HG03439 (cell line): ENCODE measurements around the gene STX1B.

ENCODE experiments used
- ATAC-seq: cut with Tn5 transposase; IDR thresholded peaks from one replicate; pipeline ENCODE4 v1.9.1; 2021; ENCODE audit warnings: mild to moderate bottlenecking, moderate library complexity; ENCODE audit not compliant: unreplicated experiment

The STX1B gene

GRCh38 chr16:30980023-30980371 lies 30.4 kb downstream of the STX1B start:
- no peak for ATAC-seq

DNA sequence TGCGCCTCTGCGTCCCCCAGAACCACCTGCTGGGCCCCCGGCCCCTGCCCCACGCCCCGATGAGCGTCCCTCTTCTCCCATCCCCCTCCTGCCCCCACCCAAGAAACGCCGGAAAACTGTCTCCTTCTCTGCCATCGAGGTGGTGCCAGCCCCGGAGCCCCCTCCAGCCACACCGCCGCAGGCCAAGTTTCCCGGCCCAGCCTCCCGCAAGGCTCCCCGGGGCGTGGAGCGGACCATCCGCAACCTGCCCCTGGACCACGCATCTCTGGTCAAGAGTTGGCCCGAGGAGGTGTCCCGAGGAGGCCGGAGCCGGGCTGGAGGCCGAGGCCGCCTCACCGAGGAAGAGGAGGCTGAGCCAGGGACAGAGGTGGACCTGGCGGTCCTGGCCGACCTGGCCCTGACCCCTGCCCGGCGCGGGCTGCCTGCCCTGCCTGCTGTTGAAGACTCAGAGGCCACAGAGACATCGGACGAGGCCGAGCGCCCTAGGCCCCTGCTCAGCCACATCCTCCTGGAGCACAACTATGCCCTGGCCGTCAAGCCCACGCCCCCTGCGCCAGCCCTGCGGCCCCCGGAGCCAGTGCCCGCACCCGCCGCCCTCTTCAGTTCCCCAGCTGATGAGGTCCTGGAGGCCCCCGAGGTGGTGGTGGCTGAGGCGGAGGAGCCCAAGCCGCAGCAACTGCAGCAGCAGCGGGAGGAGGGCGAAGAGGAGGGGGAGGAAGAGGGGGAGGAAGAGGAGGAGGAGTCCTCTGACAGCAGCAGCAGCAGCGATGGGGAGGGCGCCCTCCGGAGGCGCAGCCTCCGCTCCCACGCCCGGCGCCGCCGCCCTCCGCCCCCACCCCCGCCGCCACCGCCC lies 31.0 kb downstream of the STX1B start:
- no peak for ATAC-seq

DNA sequence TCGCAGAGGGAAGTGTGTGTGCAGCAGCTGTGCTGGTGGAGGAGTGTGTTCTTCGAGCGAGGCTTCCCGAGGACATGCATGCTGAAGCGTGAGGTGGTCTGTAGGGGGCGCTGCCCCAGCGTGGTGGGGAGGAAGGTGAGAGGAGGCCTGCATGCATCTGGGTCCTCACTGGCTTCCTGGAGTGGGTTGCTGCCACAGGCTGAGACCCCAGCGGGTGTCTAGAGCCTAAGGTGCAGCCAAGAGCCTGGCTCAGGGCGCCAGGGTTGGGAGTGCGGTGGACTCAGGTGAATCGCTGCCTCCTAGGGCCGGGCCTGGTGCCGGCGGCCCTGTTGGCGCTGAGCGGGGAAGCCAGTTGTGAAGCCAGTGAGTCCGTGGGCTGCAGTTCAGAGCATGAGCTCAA lies 32.9 kb downstream of the STX1B start:
- ATAC-seq, result no peak

- no peak for ATAC-seq
Measured at GRCh38 chr16:30976486-30976885, 34.0 kb downstream of the STX1B start.

GRCh38 chr16:30974348-30974747 lies 36.1 kb downstream of the STX1B start:
- ATAC-seq, result no peak

DNA sequence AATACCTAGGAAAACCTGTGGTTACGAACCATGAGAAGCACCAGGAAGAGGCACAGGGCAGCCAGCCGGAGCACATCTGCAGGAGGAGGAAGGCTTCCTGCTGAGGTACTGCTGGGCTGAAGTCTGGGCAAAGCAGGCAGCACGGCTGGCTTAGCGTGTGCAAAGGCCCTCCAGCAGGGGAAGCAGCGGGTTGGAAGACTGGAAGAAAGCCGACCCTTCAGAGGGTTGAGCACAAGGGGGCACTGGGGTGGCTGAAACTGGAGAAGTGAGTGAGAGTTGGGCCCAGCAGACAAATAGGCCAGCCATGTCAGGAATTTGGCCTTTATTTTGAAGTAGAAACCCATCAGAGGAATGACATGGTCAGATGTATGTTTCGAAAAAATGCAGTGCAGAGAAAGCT lies 37.6 kb downstream of the STX1B start:
- ATAC-seq, result no peak

DNA sequence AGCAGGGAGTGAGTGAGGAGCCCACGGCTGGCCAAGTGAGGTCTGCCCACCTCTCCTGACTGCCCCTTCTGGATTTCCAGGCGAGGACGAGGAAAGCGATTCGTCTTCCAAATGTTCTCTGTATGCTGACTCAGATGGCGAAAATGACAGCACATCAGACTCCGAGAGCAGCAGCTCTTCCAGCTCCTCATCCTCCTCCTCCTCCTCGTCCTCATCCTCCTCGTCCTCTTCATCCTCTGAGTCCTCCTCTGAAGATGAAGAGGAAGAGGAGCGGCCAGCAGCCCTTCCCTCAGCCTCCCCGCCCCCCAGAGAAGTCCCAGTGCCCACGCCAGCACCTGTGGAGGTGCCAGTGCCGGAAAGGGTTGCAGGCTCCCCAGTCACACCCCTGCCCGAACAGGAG lies 39.1 kb downstream of the STX1B start:
- no peak for ATAC-seq

DNA sequence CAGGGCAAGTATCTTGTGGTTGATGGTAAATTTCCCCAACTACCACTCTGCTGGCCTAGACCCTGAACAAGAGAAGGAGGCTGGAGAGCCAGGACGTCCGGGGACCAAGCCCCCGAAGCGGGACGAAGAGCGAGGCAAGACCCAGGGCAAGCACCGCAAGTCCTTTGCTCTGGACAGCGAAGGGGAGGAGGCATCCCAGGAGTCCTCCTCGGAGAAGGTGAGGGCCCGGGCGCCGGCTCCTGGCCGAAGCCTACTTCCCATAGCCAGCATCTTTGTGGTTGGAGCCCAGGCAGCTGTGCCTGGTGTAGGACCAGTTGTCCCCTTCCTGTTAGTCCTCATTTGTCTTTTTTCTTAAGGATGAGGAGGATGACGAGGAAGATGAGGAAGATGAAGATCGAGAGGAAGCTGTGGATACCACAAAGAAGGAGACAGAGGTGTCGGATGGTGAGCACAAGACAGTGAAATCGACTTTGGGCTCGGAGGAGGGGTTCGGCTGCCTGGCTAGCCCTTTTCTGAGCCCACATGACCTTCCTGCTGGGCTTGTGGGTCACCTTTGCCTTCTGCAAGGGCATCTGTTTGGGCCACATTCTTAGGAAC lies 41.1 kb downstream of the STX1B start:
- ATAC-seq, result no peak

DNA sequence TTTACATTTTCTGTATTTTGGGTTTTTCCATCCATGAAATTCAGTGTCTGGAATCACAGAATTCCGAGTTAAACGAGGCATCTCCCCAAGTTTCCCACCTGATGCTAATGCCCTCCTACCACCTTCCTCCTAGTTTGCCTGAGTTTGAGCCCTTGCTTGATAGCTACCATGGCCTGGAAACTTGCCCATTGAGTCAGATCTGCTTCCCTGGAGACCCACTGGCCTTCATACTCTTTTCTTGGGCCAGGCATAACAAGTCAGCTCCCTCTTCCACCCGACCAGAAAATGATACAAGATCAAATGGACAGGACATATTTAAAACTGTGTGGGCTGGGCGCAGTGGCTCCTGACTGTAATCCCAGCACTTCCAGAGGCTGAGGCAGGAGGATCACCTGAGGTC lies 42.6 kb downstream of the STX1B start:
- no peak for ATAC-seq

- ATAC-seq, result no peak
Measured at GRCh38 chr16:30966033-30966619, 44.3 kb downstream of the STX1B start.

DNA sequence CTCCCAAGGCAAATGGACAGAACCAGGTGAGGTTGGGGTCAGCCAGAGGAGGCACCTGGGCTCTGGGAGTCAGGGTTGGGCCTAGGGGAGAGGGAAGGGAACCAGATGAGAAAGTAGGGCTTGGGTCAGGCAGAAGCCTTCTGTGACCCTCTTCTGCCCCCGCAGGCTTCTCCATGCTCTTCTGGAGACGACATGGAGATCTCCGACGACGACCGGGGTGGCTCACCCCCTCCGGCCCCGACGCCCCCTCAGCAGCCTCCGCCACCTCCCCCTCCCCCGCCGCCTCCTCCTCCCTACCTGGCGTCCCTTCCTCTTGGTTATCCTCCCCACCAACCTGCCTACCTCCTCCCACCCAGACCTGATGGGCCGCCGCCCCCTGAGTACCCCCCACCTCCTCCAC lies 45.0 kb downstream of the STX1B start:
- ATAC-seq, result no peak

DNA sequence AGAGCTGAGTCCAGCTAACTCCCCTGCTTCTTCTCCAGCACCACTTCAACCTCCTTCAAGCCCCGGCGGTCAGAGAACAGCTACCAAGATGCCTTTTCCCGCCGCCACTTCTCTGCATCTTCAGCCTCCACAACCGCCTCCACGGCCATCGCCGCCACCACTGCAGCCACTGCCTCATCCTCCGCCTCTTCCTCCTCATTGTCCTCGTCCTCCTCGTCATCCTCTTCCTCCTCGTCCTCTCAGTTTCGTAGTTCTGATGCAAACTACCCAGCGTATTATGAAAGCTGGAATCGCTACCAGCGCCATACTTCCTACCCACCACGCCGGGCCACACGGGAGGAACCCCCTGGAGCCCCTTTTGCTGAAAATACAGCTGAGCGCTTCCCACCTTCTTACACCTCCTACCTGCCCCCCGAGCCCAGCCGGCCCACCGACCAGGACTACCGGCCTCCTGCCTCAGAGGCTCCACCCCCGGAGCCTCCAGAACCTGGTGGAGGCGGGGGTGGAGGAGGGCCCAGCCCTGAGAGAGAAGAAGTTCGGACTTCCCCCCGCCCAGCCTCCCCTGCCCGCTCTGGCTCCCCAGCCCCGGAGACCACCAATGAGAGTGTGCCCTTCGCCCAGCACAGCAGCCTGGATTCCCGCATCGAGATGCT lies 45.7 kb downstream of the STX1B start:
- ATAC-seq, result no peak

- no peak for ATAC-seq
Measured at GRCh38 chr16:30963925-30964511, 46.4 kb downstream of the STX1B start.

DNA sequence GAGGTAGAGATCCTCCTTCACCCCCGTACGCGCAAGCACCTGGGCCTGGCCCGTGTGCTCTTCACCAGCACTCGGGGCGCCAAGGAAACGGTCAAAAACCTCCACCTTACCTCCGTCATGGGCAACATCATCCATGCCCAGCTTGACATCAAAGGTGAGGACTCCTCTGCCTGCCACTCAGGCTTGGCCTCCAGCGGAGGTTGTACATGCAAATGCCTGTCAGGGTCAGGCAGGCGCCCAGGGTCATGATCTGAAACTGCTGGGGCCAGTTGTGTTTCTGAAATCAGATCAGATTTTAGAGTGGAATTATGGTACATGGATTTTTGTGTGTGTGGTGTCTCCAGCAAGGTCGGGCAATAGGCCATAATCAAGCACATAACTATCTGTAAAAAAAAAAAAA lies 49.1 kb downstream of the STX1B start:
- ATAC-seq, result no peak

GRCh38 chr16:30958175-30959079 lies 52.0 kb downstream of the STX1B start:
- peak; percentile 23 for ATAC-seq

- ATAC-seq, result peak; percentile 73
Measured at GRCh38 chr16:30957456-30958174, 52.8 kb downstream of the STX1B start, which contains the start of gene SETD1A. TSS of gene SETD1A (plus strand) at chr16:30957754. CDS start at chr16:30958732, 978 bp downstream.

DNA sequence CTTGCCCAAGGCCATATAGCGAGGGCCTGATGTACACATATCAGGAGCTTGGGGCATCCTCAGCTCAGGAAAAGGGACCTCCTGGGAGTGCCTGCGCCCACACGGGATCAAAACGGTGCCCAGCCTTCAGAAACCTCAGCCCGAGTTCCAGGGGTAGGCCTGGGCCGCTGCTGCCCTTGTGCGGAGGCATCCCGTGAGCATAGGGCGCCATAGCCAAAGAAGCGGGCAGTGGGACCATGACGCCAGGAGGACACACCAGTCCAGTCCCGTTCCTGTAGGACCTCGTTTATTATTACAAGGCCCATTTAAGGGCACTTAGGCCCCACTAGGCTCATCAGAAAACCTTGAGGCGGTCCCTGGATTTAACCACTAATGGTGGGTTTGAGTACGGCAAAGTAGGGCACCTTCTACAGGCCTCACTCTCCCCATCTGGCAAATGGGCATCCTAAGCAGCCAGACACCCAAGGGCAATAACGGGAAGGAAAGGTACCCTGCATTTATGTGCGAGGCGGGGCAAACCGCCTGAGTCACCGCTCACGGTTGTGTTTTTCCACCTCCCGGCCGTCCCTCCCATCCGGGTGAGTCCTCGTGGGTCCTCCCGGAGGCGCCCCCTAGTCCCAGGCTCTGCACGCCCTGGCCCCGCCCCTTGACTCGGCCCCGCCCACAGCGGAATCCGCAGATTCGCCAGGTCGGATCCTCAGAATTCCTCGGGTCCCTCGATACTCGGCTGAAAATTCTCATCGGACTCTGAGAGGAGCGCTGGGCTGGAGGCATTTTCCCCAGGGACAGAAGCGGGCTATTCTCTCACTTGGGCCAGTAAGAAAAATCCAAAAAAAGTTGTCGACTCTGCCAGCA lies 53.6 kb downstream of the STX1B start:
- ATAC-seq, result peak; percentile 50

DNA sequence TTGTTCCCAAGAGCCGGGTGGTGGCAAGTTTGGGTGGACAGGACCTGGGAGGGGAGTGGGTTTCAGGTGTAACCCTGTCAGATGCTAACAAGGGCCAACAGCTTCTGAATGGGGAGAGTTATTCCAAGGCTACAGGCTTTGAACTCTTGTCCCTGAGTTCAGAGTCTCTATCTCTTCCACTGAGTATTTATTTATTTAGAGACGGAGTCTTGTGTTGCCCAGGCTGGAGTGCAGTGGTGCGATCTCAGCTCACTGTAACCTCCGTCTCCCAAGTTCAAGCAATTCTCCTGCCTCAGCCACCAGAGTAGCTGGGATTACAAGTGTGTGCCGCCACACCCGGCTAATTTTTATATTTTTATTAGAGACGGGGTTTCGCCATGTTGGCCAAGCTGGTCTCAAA lies 55.4 kb downstream of the STX1B start:
- ATAC-seq, result no peak
